Right atrium auricular region (tissue), 2 donors: Measurements from ENCODE around the gene TEX101. TPM values are rescaled to one million over a fixed set of nuclear protein-coding genes. Genes with fewer than 3 reads are reported as not detected.

Experiments used
- DNase-seq: peaks from one replicate; pipeline ENCODE4 v3.0.0-alpha.2; 2019; ENCODE audit warnings: low spot score
- H3K27ac ChIP-seq, 2 donors: fragments of 200-600 bp; sonication (generic); 1 replicate in 1 of 2; 2 replicates in 1 of 2; pipeline ENCODE4 v1.5.1; 2016 to 2019
- H3K27me3 ChIP-seq, 2 donors: fragments of 200-600 bp; sonication (generic); one replicate each; pipeline versions ENCODE4 v1.5.1 to v1.6.0; 2017 to 2019
- H3K36me3 ChIP-seq: fragments of 200-600 bp; sonication (generic); one replicate; pipeline ENCODE4 v1.5.1; 2016
- H3K4me1 ChIP-seq, 2 donors: fragments of 200-600 bp; sonication (generic); one replicate each; pipeline versions ENCODE4 v1.5.1 to v1.6.0; 2017 to 2019
- H3K4me3 ChIP-seq, 2 donors: fragments of 200-600 bp; sonication (generic); 1 replicate in 1 of 2; 2 replicates in 1 of 2; pipeline ENCODE4 v1.5.1; 2017 to 2019; ENCODE audit warnings: mild to moderate bottlenecking in 1 of 2, moderate library complexity in 1 of 2
- H3K9me3 ChIP-seq, 2 donors: fragments of 200-600 bp; sonication (generic); one replicate each; pipeline ENCODE4 v1.5.1; 2019
- CTCF ChIP-seq, 2 donors: fragments of 200-600 bp; sonication (generic); IDR thresholded peaks; one replicate each; pipeline ENCODE4 v1.5.1; 2019; ENCODE audit warnings: antibody characterized with exemption in 2 of 2
- total RNA-seq, 2 donors: library from RNA; depleted of rRNA; stranded (reverse); fragments of >200 nt; gene quantifications; one replicate each; pipeline ENCODE4 v1.1.0, GENCODE V29; 2016

Gene TEX101
- total RNA-seq, 2 donors from 2014 or later, result not detected

DNA sequence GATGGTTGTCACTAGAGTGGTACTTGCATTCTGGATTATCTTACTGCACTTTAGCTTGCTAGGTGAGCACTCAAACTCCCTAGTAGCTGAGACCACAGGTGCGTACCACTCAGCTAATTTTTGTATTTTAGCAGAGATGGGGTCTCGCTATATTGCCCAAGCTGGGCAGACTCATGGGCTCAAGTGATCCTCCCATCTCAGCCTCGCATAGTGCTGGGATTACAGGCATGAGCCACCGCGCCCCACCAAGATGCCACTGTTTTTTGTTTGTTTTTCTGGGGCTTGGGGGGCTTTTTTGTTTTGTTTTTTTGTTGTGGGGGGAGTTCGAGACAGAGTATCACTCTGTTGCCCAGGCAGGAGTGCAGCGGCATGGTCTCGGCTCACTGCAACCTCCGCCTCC, 33.0 kb downstream of the TEX101 start:
- DNase-seq, result no peak

DNA sequence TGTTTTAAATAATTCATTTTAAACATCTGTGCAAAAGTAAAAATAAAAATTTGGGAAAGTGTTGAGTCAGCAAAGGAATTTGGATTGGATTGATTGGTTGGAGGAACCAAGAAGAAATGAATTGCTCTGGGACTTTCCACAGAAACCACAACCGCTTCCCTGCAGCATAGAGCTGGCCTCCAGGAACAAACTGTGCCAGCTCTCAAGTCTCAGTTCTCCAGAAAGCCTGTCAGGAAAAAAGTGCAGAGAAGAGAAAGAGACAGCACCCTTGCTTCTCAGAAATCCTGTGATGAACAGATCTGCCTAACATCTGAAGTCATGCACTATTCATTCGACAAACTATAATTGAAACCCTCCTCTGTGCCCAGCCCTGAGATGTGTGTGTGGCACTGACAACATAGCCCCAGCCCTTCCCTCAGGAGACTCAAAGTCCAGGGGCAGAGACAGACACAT, 35.9 kb downstream of the TEX101 start:
- H3K27me3 ChIP-seq, result no peaks in the 10 kb centered on the region
- H3K4me1 ChIP-seq, result no peaks in the 10 kb centered on the region
- no peak for DNase-seq
- no peaks in the 10 kb centered on the region for H3K36me3 ChIP-seq
- H3K9me3 ChIP-seq, result no peaks in the 10 kb centered on the region
- H3K27ac ChIP-seq, result no peak overlapping the region
- no peak overlapping the region for H3K4me3 ChIP-seq
- no peak for TF ChIP-seq CTCF (IDR thresholded peaks at IDR 0.05)

More for the DNA sequence above, 33.0 kb downstream of the TEX101 start:
- no peaks in the 10 kb centered on the region for H3K27me3 ChIP-seq
- no peak for TF ChIP-seq CTCF (IDR thresholded peaks at IDR 0.05)
- no peaks in the 10 kb centered on the region for H3K36me3 ChIP-seq
- H3K4me1 ChIP-seq, result no peaks in the 10 kb centered on the region
- H3K4me3 ChIP-seq, result no peak overlapping the region
- H3K9me3 ChIP-seq, result no peaks in the 10 kb centered on the region
- no peak overlapping the region for H3K27ac ChIP-seq

DNA sequence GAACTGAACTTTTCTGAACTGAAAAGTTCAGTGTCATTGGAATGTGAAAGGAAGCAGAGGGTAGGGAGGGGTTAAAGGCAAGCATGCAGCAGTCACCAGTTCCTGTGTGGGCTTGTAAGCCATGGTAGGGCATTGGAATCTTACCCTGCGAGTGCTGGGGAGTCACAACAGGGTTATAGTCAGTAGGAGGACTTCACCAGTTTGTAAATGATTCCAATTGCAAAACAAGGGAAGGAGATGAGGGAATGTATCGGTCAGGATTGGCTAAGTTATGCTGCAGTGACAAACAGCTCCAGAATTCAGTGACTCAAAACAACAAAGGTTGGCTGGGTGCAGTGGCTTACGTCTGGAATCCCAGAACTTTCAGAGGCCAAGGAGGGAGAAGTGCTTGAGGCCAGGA, 37.9 kb downstream of the TEX101 start:
- no peak overlapping the region for H3K4me3 ChIP-seq

GRCh38 chr19:43454031-43454430, 39.3 kb downstream of the TEX101 start:
- Histone ChIP-seq H3K9me3 (no peaks in the 10 kb centered on the region), H3K36me3 (no peaks in the 10 kb centered on the region), H3K27ac (no peak overlapping the region), H3K27me3 (no peaks in the 10 kb centered on the region), H3K4me3 (no peak overlapping the region), H3K4me1 (no peaks in the 10 kb centered on the region)
- no peak for TF ChIP-seq CTCF (IDR thresholded peaks at IDR 0.05)
- no peak for DNase-seq

More for the DNA sequence above, 37.9 kb downstream of the TEX101 start:
- TF ChIP-seq CTCF (IDR thresholded peaks at IDR 0.05), result no peak
- no peaks in the 10 kb centered on the region for H3K9me3 ChIP-seq
- no peaks in the 10 kb centered on the region for H3K4me1 ChIP-seq
- H3K27ac ChIP-seq, result no peak overlapping the region
- H3K27me3 ChIP-seq, result no peaks in the 10 kb centered on the region
- no peaks in the 10 kb centered on the region for H3K36me3 ChIP-seq
- no peak for DNase-seq

GRCh38 chr19:43455321-43456113, 40.8 kb downstream of the TEX101 start:
- H3K27me3 ChIP-seq, result no peaks in the 10 kb centered on the region
- no peak for DNase-seq
- H3K27ac ChIP-seq, result no peak overlapping the region
- no peak for TF ChIP-seq CTCF (IDR thresholded peaks at IDR 0.05)
- H3K4me3 ChIP-seq, result no peak overlapping the region
- no peaks in the 10 kb centered on the region for H3K36me3 ChIP-seq
- no peaks in the 10 kb centered on the region for H3K9me3 ChIP-seq
- H3K4me1 ChIP-seq, result no peaks in the 10 kb centered on the region

DNA sequence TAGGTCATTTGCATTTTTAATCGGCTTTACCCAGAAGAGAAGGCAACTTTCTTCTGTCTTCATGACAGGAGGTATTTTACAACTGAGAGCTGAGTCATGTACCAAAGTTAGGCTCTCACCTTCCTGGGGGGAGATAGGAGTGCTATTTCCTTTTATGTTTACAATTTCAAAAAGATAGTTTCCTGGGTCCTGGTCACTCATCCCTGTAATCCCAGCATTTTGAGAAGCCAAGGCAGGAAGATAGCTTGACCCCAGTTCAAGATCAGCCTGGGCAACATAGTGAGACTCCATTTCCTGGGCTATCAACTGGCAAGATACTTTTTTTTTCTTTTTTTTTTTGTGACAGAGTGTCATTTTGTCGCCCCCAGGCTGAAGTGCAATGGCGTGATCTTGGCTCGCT, 43.1 kb downstream of the TEX101 start:
- Histone ChIP-seq H3K4me3 (no peak overlapping the region), H3K4me1 (peaks cover 0 to 2% of the 10 kb centered on the region in 2 donors), H3K36me3 (no peaks in the 10 kb centered on the region), H3K27me3 (no peaks in the 10 kb centered on the region), H3K9me3 (no peaks in the 10 kb centered on the region), H3K27ac (no peak overlapping the region)
- no peak for TF ChIP-seq CTCF (IDR thresholded peaks at IDR 0.05)
- DNase-seq, result no peak
